ENCODE results near the gene MRGPRF.

MRGPRF gene

DNA sequence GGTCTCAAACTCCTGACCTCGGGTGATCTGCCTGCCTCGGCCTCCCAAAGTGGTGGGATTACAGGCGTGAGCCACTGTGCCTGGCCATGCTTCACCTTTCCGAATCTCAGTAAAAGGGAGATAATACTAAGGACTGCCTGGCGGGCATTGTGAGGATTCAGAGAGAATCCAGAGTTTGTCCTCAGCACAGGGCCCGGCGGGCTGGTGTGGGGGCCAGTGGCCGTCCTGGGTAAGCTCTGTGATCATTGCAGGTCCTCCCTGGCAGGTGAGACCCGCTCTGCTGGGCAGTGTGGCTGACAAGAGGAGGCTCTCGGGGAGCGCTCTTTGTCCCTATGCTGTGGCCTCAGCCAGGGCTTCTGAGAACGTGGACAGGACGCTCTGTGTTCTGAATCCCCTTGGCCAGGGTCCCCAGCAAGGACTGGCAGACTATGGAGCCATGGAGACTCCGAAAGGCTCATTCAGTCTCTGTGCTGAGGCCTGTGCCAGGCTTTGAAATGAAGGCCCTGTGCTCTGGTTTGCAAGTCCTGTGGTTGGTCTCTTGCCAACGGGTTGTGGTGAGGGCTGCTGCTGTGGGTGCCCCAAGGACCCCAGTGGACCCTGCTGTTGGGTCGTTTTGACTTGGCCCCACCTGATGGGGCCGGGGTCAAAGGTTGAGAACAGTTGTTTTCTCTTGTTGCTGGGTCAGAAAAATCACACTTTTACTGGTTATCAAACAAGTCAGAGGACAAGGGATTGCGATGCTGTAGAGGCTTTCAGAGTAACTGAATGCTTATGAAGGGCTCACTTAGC lies 37.7 kb upstream of the MRGPRF start:
- DNase-seq: no peak

DNA sequence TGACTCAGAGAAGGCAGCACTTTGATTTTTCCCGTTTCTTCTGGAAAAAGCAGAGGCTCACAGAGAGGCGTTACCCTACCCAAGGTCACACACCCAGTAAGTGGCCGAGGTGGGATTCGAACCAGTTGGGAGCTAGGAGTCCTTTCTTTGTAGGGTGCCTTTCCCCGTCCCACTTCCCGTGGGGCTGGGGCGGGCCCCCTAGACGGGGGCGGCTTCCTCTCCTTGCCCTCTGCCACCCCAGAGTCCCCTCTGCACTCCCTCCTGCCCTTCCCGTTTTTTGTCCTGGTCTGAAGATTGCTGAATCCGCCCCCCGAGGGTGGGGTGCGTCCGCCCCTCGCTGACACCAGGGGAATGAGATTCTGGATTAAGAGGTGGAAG lies 36.4 kb upstream of the MRGPRF start:
- no peak for DNase-seq

DNA sequence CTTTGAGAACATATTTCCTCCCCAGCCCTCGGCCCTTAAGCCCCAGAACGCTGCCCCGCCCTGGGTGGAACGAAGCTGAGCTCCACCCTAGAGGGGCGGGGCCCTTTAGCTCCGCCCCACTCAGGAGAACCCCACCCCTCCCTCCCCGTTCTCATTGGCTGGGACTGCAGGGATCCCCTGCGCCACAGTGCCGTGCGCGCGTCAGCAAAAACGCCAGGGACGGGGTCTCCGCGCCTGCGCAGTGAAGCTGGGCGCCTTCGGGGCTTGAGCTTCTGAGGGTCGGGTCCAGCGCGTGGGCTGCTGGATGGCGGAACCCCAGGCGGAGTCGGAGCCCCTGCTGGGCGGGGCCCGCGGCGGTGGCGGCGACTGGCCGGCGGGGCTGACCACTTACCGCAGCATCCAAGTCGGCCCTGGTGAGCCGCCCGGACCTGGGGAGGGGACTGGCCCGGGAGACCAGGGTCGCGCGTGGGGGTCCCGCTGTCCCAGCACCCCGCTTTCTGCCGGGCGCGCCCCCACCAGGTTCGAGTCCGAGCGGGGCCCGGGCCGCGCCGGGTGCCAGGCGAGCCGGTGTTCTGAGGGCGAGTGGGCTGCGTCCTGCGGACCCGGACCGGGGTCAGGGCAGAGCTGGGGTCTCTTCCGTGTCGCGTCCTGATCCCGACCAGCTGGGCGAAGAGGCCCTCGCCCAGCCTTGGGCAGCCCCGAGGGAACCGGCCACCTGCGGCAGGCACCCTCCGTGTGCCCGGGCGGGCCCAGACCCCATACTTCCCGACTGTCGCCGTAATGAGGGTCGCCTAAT lies 35.8 kb upstream of the MRGPRF start, which contains the start of gene TPCN2:
TSS of gene TPCN2 (plus strand) at position 239 of the 796 bp plus-strand sequence. CDS start at position 305, 66 bp downstream.
- DNase-seq: peak; percentile 65

DNA sequence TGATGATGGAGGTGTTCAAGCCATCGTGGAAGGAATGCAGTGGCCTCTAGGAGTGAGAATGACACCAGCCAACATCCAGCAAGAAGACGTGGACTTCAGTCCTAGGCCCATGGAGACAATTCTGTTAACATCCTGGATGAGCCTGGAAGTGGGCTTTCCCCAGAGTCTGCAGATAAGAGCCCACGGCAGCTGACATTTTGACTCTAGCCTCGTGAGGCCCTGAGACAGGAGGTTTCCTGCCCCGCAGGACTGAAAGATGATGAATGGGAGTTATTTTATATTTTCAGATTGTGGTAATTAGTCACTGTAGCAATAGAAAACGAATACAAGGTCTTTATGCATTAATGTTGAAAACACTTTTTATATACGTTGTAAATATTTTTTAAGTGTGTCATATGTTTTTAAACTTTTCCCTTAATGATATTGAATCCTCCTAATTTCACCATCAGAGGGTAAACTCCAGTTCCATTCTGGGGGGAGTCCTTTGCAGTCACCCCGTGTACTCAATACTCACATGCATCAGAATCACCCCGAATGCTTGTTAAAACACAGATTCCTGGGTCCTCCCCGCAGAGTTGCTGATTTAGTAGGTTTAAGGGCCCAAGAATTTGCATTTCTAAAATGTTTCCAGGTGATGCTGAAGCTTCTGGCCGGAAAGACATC lies 35.1 kb upstream of the MRGPRF start:
- DNase-seq: no peak

DNA sequence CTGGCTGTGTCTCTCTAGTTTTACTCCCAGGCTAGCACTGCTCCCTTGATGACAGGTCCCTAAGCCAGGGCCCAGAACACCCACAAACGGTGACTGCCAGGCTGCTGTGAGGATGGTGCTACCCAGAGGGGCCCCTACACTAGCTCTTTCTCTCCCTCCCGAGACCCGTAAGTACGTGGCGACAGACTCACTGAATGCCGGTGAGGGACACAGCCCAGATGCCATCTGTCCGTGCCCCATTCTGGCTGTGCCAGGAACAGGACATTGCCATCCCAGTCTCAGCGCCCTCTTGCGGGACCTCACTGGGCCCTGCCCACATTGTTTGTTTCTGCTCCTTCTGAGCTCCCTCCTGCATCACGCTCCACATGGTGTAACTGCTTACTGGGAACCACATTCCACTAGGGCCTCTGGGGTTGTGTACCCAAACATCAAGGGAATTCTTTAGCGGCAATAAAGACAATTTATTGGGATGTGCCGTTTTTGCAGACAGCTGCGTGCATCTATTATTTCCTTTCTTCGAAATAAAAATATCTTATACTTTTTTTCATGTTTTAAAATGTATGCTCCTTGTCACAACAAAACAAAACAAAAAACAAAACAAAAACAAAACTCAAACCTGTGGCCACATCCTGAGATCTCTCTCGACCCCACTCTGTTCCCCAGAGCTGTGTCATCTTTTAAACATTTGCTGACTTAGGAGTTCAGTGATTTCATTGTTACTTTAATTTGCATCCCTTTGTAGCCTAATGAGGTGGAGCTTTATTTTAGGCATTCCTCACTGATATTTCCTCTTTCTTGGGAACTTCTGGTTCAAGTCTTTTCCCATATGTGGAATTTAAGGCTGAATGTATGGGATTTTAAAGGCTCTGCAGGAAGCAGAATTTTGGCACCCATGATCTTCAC lies 31.3 kb upstream of the MRGPRF start:
- DNase-seq: no peak

DNA sequence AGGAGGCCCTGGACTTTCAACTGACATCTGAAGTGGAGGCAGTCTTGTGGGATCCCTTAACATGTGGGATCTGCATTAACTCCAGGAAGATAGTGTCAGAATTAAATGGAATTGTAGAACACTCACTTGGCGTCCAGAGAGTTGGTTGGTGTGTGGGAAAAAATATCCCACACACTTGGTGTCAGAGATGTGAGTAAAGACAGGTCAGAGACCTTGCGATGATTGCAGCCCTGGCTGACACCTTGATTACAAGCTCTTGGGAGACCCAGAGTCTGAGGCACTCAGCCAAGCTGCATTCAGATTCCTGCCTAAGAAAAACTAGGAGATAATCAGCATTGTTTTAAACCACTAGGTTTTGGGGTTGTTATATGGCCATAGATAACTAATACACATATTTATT lies 28.5 kb upstream of the MRGPRF start:
- DNase-seq: no peak

- no peak for DNase-seq
These were observed 27.7 kb upstream of the MRGPRF start for GRCh38 chr11:69040581-69041260.

DNA sequence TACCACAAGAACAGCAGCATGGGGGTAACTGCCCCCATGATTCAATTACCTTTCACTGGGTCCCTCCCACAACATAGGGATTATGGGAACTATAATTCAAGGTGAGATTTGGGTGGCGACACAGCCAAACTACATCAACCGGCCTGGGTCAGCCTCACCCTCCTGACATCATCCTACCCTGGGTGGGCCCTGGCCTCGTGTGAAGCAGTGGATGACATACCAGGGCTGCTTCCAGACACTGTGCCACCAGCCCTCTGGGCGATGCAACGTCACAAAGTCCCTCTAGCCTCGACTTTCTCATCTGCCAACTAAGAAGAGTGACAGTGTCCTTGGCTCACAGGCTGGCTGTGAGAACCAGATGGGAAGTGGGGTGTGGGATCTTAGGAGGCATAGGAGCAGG lies 27.0 kb upstream of the MRGPRF start:
- DNase-seq: no peak

DNA sequence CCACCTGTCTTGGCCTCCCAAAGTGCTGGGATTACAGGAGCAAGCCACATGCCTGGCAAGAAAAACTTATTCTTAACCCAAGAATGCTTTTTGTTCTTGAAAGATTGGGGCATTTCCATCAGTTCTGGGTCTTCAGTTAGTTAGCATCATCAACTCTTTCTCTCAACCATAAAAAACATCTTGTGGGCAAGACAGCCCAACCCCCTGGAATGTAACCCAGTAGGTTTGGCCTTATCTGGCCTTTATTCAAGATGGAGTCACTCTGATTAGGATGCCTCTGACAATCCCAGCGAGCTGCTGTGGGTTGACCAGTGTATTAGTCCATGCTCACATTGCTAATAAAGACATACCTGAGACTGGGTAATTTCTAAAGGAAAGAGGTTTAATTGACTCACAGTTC lies 26.5 kb upstream of the MRGPRF start:
- DNase-seq: no peak

DNA sequence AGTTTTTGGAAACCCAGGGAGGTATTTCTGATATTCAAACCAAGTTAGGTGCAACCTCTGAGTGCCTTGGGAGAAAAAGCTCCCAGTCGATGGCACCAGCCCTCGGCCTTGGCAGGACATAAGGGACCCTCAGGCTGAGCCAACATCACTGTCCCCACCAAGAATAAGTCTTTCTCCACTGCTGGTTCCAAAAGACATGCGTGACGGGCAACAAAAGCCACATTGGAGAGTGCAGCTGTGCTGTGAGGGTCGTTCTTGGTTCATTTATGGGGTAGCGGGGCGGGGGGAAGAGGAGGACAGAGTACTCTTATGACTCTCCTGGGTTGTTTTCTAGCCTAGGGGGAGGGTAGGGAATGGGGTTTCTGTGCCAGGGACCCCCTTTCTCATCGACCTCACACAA lies 24.5 kb upstream of the MRGPRF start:
- no peak for DNase-seq

DNA sequence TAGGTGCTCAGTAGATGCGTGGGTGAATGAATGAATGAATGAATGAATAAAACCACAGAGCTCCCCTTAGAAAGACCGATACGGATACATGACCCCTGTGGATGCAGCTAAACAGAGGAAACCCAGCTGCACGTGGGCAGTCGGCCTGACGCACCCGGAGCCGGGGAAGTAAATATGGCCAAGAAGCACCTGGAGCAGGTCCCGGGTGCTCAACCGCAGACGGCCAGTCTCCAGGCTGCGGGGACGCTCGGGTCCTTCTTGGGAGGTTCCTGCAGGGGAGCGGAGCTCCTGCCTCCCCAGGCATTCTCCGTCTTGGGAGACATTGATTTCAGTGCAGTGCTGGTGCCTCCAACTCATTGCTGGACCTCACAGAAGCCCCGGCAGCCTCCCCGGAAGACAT lies 24.0 kb upstream of the MRGPRF start:
- DNase-seq: no peak

- DNase-seq: no peak
These were observed 22.9 kb upstream of the MRGPRF start for GRCh38 chr11:69035946-69036340.

DNA sequence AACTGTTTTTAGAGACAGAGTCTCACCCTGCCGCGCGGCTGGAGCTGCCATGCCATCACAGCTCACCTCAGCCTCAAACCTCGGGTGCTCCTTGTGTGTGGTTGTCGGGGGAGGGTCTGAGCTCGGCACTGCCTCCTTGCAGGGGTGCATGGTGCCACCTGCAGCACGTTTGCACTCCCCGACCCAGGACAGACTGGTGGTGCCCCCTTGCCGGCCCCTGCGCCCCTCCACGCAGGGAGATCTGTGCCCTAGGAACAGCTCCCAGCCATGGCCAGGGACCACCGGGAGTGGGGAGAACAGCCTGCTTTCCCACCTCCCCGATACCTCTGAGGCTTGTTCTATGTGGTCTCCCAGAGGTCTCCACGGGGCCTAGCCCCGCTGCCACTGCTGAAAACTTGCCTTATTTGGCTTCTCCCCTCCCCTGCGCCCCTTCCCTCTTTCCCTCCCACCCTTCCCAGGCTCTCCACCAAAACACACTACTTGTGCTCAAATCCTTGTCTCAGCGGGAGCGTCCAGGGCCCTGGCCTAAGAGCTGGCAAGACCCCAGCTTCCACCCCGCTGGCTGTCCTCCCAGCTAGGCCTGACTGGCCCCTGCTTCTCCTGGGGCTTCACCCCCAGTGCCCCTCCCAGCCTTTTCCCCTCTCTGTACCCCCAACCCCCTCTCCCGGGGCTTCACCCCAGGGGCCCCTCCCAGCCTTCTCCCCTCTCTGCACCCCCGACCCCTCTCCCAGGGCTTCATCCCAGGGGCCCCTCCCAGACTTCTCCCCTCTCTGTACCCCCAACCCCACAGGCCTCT lies 22.3 kb upstream of the MRGPRF start:
- no peak for DNase-seq

GRCh38 chr11:69034123-69034867 lies 21.2 kb upstream of the MRGPRF start:
- no peak for DNase-seq

DNA sequence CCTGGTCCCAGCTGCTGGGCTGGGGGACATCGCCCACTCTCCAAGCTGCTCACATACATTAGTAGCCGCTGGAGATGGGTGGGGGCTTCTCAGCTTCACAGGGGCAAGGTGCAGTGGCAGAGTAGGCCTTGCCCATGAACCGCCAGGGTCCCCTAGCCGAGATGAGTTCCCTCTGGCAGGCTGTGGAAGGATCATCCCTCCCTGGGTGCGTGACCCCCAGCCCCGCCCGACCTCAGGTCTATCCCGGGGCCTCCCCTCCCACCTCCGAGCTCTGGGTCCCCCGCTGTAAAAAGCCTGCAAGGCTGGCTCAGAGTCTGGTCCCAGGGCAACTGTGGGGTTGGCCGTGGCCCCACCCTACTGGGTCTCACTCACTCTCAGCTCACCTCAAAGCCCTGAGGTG lies 20.4 kb upstream of the MRGPRF start:
- DNase-seq: no peak

- no peak for DNase-seq
These were observed 19.8 kb upstream of the MRGPRF start for GRCh38 chr11:69032833-69033232.

GRCh38 chr11:69030301-69030700 lies 17.3 kb upstream of the MRGPRF start:
- DNase-seq: no peak

DNA sequence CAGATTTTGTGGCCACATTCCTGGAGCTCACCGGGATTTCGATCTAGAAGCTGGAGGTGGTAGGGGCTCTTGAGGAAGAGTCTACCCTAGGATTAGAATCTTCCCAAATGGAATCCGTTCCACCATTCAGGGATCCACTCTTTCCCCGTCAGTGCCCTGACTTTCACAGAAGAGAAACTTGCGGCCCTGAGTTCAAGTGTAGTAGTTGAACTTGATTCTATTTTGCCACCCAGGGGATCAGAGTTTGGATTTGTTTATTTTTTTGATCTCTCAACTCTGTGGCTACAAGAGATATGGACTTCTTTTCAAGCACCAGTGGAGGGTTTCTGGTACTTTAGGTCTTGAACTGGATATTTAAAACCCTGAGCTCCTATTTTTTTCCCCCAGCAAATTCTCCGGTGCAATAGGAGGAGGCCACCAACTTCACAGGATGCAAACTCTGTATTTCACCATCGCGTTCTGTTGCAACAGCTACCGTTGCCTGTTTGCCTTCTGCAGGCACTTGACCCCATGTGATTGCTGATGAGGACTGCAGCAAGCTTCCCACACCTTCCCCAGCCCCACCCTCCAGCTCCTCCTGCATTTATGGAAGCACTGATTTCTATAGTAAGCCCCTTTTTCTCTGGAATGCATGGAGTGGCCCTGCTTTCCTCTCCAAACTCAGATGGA lies 14.8 kb upstream of the MRGPRF start:
- DNase-seq: no peak

DNA sequence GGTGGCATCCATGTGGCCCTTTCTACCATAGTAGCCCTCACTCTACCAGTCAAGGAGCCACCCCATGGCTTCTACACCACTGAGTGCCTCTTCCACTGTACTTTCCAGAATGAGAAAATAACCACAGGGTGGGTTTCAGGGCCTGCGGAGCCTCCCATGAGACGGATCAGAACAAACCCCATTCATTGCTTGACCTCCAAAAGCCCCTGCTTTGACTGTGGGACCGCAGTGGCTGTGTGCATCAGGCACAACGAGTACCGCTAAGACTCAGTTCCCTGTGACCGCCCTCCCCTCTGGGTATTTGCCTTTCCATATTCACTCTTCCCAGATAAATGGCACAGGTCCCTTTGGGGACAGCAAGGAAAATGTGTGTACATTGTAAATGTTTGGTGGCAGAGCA lies 11.5 kb upstream of the MRGPRF start:
- DNase-seq: no peak

DNA sequence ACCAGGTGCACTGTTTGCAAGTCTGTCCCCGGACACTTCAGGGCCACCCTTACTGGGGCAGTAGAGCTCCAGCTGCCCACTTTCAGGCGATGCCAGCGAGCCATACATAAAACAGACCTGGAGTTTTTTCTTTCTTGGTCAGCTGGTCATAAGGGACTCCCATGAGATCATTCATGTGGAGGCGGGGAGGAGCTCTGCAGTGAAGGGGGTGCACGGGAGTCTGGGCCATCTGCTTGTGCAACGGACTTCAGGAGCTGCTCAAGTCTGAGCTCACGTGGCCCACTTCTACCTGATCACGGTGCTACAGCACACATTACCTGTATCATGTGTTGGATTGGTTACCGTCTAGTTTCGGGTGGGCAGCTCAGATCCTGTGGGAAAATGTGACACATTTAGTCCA lies 9.2 kb upstream of the MRGPRF start:
- DNase-seq: no peak

Data from NCI-H187 treated with DMSO at 0.1 percent for 48 hours (cell line).